HFF-Myc (cell line): ENCODE data around the gene DHRS12.
"Not testable (repeated sequence)": the region's sequence is repeated elsewhere in the genome, so short reads cannot be mapped to it uniquely, and the experiment has no call there.

Experiments
- DNase-seq: peaks from one replicate; pipeline ENCODE4 v3.0.0-alpha.2; 2011; ENCODE audit warnings: low read depth; ENCODE audit errors: extremely low read depth
- H3K4me3 ChIP-seq: replicated peaks from 2 replicates; pipeline ENCODE4 v1.5.1; 2011; ENCODE audit warnings: low read depth, mild to moderate bottlenecking, control low read depth, low read length
- CTCF ChIP-seq: IDR thresholded peaks from 2 replicates; pipeline ENCODE4 v1.5.1; 2012; ENCODE audit warnings: mild to moderate bottlenecking, low read depth, low read length, control low read depth; ENCODE audit errors: missing control alignments

Gene DHRS12

GRCh38 chr13:51827254-51827653, 23.3 kb upstream of the DHRS12 start:
- DNase-seq, result no peak
- no peak for TF ChIP-seq CTCF
- no peak overlapping the region for H3K4me3 ChIP-seq

- no peak overlapping the region for H3K4me3 ChIP-seq
- TF ChIP-seq CTCF, result no peak
- DNase-seq, result no peak
These were observed 22.6 kb upstream of the DHRS12 start for GRCh38 chr13:51826606-51827005.

- DNase-seq, result no peak
- TF ChIP-seq CTCF, result no peak
- H3K4me3 ChIP-seq, result no peak overlapping the region
These were observed 21.8 kb upstream of the DHRS12 start for GRCh38 chr13:51825681-51826254.

GRCh38 chr13:51825165-51825592, 21.2 kb upstream of the DHRS12 start:
- TF ChIP-seq CTCF, result no peak
- H3K4me3 ChIP-seq, result no peak overlapping the region
- no peak for DNase-seq

GRCh38 chr13:51824712-51825111, 20.7 kb upstream of the DHRS12 start:
- H3K4me3 ChIP-seq, DNase-seq: not testable (repeated sequence)

- no peak for DNase-seq
- H3K4me3 ChIP-seq, result no peak overlapping the region
- TF ChIP-seq CTCF, result no peak
These were observed 19.9 kb upstream of the DHRS12 start for GRCh38 chr13:51823863-51824262.

GRCh38 chr13:51823359-51823758, 19.4 kb upstream of the DHRS12 start:
- DNase-seq, result no peak
- H3K4me3 ChIP-seq, result no peak overlapping the region
- TF ChIP-seq CTCF, result no peak
